ENCODE results near the gene ATF7IP2. TPM values are rescaled to one million over a fixed set of nuclear protein-coding genes. Genes with fewer than 3 reads are reported as not detected.

Gene ATF7IP2
- total and polyA plus RNA-seq, 2 of the 13 experiments (the other 11 are each of a cell fraction or from before 2014, with no cell fraction given) = 117 to 217 TPM

DNA sequence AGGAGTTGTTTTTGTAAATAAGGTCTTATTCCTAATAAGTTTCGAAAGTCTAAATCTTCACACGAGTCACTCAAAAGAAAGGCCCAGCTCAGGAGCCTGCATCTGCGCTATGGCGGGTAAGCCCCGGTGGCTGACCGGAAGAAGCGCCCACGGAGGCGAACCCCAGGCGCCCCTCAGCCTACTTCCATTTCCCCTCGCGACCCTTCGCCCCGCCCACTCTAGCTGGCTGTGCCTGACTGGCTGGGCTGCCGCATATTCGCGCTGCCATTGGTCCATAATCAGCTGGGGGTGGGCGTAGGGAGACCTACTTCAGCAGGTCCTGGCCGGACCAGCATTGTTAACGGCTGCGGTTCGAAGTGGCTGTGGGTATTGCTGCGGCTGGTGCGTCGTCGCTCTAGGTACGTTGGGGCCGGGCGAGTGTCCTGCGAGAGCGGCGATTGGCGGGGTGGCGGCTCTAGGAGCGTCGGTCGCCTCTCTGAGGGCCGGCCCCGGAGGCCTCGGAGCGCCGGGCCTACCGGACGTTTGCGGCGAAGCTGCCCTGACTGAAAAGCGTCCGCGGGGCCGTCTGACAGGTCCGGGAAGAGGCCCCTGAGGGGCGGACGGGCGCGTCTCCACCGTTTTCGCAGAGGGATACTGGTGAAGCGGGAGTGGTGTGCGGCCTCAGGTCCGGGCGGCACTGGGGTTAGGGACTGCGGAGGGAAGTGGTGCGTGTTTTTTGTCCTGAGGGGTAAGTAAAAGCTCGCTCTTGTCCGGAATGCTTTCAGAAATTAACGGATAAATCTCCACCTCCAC lies at the start of gene ATF7IP2 (continued):
- TF ChIP-seq, protein P1, sequence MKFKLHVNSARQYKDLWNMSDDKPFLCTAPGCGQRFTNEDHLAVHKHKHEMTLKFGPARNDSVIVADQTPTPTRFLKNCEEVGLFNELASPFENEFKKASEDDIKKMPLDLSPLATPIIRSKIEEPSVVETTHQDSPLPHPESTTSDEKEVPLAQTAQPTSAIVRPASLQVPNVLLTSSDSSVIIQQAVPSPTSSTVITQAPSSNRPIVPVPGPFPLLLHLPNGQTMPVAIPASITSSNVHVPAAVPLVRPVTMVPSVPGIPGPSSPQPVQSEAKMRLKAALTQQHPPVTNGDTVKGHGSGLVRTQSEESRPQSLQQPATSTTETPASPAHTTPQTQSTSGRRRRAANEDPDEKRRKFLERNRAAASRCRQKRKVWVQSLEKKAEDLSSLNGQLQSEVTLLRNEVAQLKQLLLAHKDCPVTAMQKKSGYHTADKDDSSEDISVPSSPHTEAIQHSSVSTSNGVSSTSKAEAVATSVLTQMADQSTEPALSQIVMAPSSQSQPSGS (CRISPR knock-in tag; IDR thresholded peaks at IDR 0.05) = peak; percentile 93
- TF ChIP-seq AGO1 (IDR thresholded peaks at IDR 0.05; ENCODE audit: low read depth, low read length, poor library complexity, severe bottlenecking) = peak; percentile 85
- peak; percentile 89 for TF ChIP-seq ZMAT3 (CRISPR knock-in tag; conservative IDR thresholded peaks at IDR 0.05)
- TF ChIP-seq GATAD1 (CRISPR knock-in tag; IDR thresholded peaks at IDR 0.05) = peak; percentile 86
- peak; percentile 92 for TF ChIP-seq ARNTL (CRISPR knock-in tag; IDR thresholded peaks at IDR 0.05)
- no peak for TF ChIP-seq PHB2 (IDR thresholded peaks at IDR 0.05; ENCODE audit: partially characterized antibody)
- TF ChIP-seq, protein P2, sequence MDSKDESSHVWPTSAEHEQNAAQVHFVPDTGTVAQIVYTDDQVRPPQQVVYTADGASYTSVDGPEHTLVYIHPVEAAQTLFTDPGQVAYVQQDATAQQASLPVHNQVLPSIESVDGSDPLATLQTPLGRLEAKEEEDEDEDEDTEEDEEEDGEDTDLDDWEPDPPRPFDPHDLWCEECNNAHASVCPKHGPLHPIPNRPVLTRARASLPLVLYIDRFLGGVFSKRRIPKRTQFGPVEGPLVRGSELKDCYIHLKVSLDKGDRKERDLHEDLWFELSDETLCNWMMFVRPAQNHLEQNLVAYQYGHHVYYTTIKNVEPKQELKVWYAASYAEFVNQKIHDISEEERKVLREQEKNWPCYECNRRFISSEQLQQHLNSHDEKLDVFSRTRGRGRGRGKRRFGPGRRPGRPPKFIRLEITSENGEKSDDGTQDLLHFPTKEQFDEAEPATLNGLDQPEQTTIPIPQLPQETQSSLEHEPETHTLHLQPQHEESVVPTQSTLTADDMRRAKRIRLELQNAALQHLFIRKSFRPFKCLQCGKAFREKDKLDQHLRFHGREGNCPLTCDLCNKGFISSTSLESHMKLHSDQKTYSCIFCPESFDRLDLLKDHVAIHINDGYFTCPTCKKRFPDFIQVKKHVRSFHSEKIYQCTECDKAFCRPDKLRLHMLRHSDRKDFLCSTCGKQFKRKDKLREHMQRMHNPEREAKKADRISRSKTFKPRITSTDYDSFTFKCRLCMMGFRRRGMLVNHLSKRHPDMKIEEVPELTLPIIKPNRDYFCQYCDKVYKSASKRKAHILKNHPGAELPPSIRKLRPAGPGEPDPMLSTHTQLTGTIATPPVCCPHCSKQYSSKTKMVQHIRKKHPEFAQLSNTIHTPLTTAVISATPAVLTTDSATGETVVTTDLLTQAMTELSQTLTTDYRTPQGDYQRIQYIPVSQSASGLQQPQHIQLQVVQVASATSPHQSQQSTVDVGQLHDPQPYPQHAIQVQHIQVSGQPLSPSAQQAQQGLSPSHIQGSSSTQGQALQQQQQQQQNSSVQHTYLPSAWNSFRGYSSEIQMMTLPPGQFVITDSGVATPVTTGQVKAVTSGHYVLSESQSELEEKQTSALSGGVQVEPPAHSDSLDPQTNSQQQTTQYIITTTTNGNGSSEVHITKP (CRISPR knock-in tag; IDR thresholded peaks at IDR 0.05; ENCODE audit: low read depth) = peak; percentile 87
- TF ChIP-seq, protein P3, sequence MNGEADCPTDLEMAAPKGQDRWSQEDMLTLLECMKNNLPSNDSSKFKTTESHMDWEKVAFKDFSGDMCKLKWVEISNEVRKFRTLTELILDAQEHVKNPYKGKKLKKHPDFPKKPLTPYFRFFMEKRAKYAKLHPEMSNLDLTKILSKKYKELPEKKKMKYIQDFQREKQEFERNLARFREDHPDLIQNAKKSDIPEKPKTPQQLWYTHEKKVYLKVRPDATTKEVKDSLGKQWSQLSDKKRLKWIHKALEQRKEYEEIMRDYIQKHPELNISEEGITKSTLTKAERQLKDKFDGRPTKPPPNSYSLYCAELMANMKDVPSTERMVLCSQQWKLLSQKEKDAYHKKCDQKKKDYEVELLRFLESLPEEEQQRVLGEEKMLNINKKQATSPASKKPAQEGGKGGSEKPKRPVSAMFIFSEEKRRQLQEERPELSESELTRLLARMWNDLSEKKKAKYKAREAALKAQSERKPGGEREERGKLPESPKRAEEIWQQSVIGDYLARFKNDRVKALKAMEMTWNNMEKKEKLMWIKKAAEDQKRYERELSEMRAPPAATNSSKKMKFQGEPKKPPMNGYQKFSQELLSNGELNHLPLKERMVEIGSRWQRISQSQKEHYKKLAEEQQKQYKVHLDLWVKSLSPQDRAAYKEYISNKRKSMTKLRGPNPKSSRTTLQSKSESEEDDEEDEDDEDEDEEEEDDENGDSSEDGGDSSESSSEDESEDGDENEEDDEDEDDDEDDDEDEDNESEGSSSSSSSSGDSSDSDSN (CRISPR knock-in tag; IDR thresholded peaks at IDR 0.05) = peak; percentile 100
- TF ChIP-seq, protein P4, sequence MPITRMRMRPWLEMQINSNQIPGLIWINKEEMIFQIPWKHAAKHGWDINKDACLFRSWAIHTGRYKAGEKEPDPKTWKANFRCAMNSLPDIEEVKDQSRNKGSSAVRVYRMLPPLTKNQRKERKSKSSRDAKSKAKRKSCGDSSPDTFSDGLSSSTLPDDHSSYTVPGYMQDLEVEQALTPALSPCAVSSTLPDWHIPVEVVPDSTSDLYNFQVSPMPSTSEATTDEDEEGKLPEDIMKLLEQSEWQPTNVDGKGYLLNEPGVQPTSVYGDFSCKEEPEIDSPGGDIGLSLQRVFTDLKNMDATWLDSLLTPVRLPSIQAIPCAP (CRISPR knock-in tag; IDR thresholded peaks at IDR 0.05; ENCODE audit: low read depth) = peak; percentile 63
- no peak for TF ChIP-seq CCAR2 (optimal IDR thresholded peaks at IDR 0.05; ENCODE audit: low read depth, low read length)
- no peak for TF ChIP-seq SCMH1 (CRISPR knock-in tag; IDR thresholded peaks at IDR 0.05; ENCODE audit: borderline replicate concordance)
- peak; percentile 99 for TF ChIP-seq NFYC (CRISPR knock-in tag; IDR thresholded peaks at IDR 0.05)
- TF ChIP-seq FLYWCH1 (CRISPR knock-in tag; IDR thresholded peaks at IDR 0.05) = no peak
- TF ChIP-seq, protein P5, sequence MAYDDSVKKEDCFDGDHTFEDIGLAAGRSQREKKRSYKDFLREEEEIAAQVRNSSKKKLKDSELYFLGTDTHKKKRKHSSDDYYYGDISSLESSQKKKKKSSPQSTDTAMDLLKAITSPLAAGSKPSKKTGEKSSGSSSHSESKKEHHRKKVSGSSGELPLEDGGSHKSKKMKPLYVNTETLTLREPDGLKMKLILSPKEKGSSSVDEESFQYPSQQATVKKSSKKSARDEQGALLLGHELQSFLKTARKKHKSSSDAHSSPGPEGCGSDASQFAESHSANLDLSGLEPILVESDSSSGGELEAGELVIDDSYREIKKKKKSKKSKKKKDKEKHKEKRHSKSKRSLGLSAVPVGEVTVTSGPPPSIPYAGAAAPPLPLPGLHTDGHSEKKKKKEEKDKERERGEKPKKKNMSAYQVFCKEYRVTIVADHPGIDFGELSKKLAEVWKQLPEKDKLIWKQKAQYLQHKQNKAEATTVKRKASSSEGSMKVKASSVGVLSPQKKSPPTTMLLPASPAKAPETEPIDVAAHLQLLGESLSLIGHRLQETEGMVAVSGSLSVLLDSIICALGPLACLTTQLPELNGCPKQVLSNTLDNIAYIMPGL (CRISPR knock-in tag; IDR thresholded peaks at IDR 0.05; ENCODE audit: borderline replicate concordance in 1 of 2, low read depth in 1 of 2) = peak; percentile 96 to 98
- peak; percentile 75 for TF ChIP-seq RBM22 (optimal IDR thresholded peaks at IDR 0.05; ENCODE audit: low read length)
- TF ChIP-seq TCF7 (IDR thresholded peaks at IDR 0.05; ENCODE audit: low read depth) = no peak
- peak; percentile 99 for TF ChIP-seq ARNT2 (CRISPR knock-in tag; IDR thresholded peaks at IDR 0.05; ENCODE audit: low read depth)
- peak; percentile 84 for TF ChIP-seq PITX1 (CRISPR knock-in tag; IDR thresholded peaks at IDR 0.05)
- peak; percentile 62 for TF ChIP-seq WIZ (CRISPR knock-in tag; IDR thresholded peaks at IDR 0.05)
